Measurements from ENCODE around the gene DTX4. TPM values are rescaled to one million over a fixed set of nuclear protein-coding genes. Genes with fewer than 3 reads are reported as not detected.

DTX4 gene
- total RNA-seq, 1 experiment from 2014 or later: 4.9 TPM

GRCh38 chr11:59207988-59208451 lies 36.1 kb downstream of the DTX4 start:
- H3K79me2 ChIP-seq (ENCODE audit: low read length): no peaks in the 10 kb centered on the region
- DNase-seq (peak; percentile 69), ATAC-seq (peak; percentile 56)
- no peaks in the 10 kb centered on the region for H4K20me1 ChIP-seq (ENCODE audit: low read length)
- BruUV-seq (replicated peaks): no TSS peak
- ChIA-PET POLR2A (ENCODE audit: unreplicated experiment) (no interaction called here), CTCF (no interaction called here)
- peaks cover 6% of the 10 kb centered on the region; the same call in 1 of the 2 replicates for H3K27me3 ChIP-seq (ENCODE audit: low read length)
- no peak overlapping the region for H3K4me2 ChIP-seq (ENCODE audit: low read length)
- TF ChIP-seq, protein P1, sequence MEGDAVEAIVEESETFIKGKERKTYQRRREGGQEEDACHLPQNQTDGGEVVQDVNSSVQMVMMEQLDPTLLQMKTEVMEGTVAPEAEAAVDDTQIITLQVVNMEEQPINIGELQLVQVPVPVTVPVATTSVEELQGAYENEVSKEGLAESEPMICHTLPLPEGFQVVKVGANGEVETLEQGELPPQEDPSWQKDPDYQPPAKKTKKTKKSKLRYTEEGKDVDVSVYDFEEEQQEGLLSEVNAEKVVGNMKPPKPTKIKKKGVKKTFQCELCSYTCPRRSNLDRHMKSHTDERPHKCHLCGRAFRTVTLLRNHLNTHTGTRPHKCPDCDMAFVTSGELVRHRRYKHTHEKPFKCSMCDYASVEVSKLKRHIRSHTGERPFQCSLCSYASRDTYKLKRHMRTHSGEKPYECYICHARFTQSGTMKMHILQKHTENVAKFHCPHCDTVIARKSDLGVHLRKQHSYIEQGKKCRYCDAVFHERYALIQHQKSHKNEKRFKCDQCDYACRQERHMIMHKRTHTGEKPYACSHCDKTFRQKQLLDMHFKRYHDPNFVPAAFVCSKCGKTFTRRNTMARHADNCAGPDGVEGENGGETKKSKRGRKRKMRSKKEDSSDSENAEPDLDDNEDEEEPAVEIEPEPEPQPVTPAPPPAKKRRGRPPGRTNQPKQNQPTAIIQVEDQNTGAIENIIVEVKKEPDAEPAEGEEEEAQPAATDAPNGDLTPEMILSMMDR (conservative IDR thresholded peaks at IDR 0.05; ENCODE audit: low read depth, low read length): peak; percentile 88
- no peak for TF ChIP-seq EZH2phosphoT487 (IDR thresholded peaks at IDR 0.05; ENCODE audit: borderline replicate concordance, low read length)
- H2AFZ ChIP-seq (ENCODE audit: low read length): no peak overlapping the region
- no peaks in the 10 kb centered on the region for H3K9me2 ChIP-seq (replicated peaks; ENCODE audit: low read length)
- no peaks in the 10 kb centered on the region for H3K36me3 ChIP-seq (ENCODE audit: low read depth, low read length)
- no peak overlapping the region for H3K9ac ChIP-seq (ENCODE audit: low read length)
- H3K9me3 ChIP-seq (ENCODE audit: low read length): no peaks in the 10 kb centered on the region
- H3K4me3 ChIP-seq (ENCODE audit: low read length): no peak overlapping the region
- intact Hi-C loops (cut with micrococcal nuclease): loop anchor here (1.0 to 2.0 kb wide), 2 partner anchors 37 to 77 kb away; no protein-coding TSS in a partner anchor
- no peaks in the 10 kb centered on the region for H3F3A ChIP-seq (ENCODE audit: low read length, unreplicated experiment)
- H3K27ac ChIP-seq (ENCODE audit: low read length): no peak overlapping the region
- H3K4me1 ChIP-seq (ENCODE audit: insufficient read depth, low read length): 0 out of 2 replicates have a peak, but pooled peaks cover 4% of the 10 kb centered on the region

GRCh38 chr11:59208956-59209355 lies 37.0 kb downstream of the DTX4 start:
- Histone ChIP-seq H3K9ac (ENCODE audit: low read length) (no peak overlapping the region), H3K36me3 (ENCODE audit: low read depth, low read length) (no peaks in the 10 kb centered on the region), H3K27me3 (ENCODE audit: low read length) (peaks cover 13% of the 10 kb centered on the region; the same call in 1 of the 2 replicates), H4K20me1 (ENCODE audit: low read length) (no peaks in the 10 kb centered on the region), H3K4me3 (ENCODE audit: low read length) (no peak overlapping the region), H3K4me1 (ENCODE audit: insufficient read depth, low read length) (0 out of 2 replicates have a peak, but pooled peaks cover 4% of the 10 kb centered on the region), H2AFZ (ENCODE audit: low read length) (no peak overlapping the region), H3K79me2 (ENCODE audit: low read length) (no peaks in the 10 kb centered on the region), H3K9me2 (replicated peaks; ENCODE audit: low read length) (no peaks in the 10 kb centered on the region), H3K27ac (ENCODE audit: low read length) (no peak overlapping the region), H3K4me2 (ENCODE audit: low read length) (no peak overlapping the region), H3K9me3 (ENCODE audit: low read length) (no peaks in the 10 kb centered on the region), H3F3A (ENCODE audit: low read length, unreplicated experiment) (no peaks in the 10 kb centered on the region)
- no TSS peak for BruUV-seq (replicated peaks)
- DNase-seq (no peak), ATAC-seq (no peak)
- ChIA-PET CTCF (no interaction called here), POLR2A (ENCODE audit: unreplicated experiment) (no interaction called here)
- intact Hi-C loops (cut with micrococcal nuclease): loop anchor here (1.0 to 2.0 kb wide), 2 partner anchors 38 to 76 kb away; no protein-coding TSS in a partner anchor
- TF ChIP-seq, protein P1 (conservative IDR thresholded peaks at IDR 0.05; ENCODE audit: low read depth, low read length): no peak
- TF ChIP-seq EZH2 (IDR thresholded peaks at IDR 0.05; ENCODE audit: low read length, unreplicated experiment) (no peak), EZH2phosphoT487 (IDR thresholded peaks at IDR 0.05; ENCODE audit: borderline replicate concordance, low read length) (no peak)

- Histone ChIP-seq H3K9me3 (ENCODE audit: low read length) (no peaks in the 10 kb centered on the region), H3K79me2 (ENCODE audit: low read length) (no peaks in the 10 kb centered on the region), H3K9me2 (replicated peaks; ENCODE audit: low read length) (no peaks in the 10 kb centered on the region), H3K4me2 (ENCODE audit: low read length) (no peak overlapping the region), H3F3A (ENCODE audit: low read length, unreplicated experiment) (no peaks in the 10 kb centered on the region), H3K36me3 (ENCODE audit: low read depth, low read length) (no peaks in the 10 kb centered on the region), H3K27ac (ENCODE audit: low read length) (no peak overlapping the region), H4K20me1 (ENCODE audit: low read length) (no peaks in the 10 kb centered on the region), H3K27me3 (ENCODE audit: low read length) (peaks cover 13% of the 10 kb centered on the region; the same call in 1 of the 2 replicates), H3K9ac (ENCODE audit: low read length) (no peak overlapping the region), H3K4me1 (ENCODE audit: insufficient read depth, low read length) (peaks cover 10% of the 10 kb centered on the region; the same call in 1 of the 2 replicates), H3K4me3 (ENCODE audit: low read length) (no peak overlapping the region), H2AFZ (ENCODE audit: low read length) (no peak overlapping the region)
- BruUV-seq (replicated peaks): no TSS peak
- TF ChIP-seq, protein P1 (conservative IDR thresholded peaks at IDR 0.05; ENCODE audit: low read depth, low read length): no peak
- TF ChIP-seq EZH2 (IDR thresholded peaks at IDR 0.05; ENCODE audit: low read length, unreplicated experiment) (no peak), EZH2phosphoT487 (IDR thresholded peaks at IDR 0.05; ENCODE audit: borderline replicate concordance, low read length) (no peak)
- intact Hi-C loops (cut with micrococcal nuclease): no loop called here
- ATAC-seq (no peak), DNase-seq (no peak)
- CTCF ChIA-PET: no interaction called here
- POLR2A ChIA-PET (ENCODE audit: unreplicated experiment): no interaction called here
Observed at GRCh38 chr11:59212222-59212621, 40.3 kb downstream of the DTX4 start.
